Activated effector memory CD4-positive, alpha-beta T cell treated with anti-CD3 and anti-CD28 coated beads, Interleukin-2, amount 50 U/mL, for 16 hours (primary cell): ENCODE data around the gene BRD7.
A peak's percentile ranks its signal among the peaks of the same experiment; 100 is the strongest.

ENCODE experiments used
- DNase-seq: peaks from one replicate; pipeline ENCODE4 v3.0.0-alpha.2; 2020

BRD7 gene

GRCh38 chr16:50270510-50271147, 98.2 kb downstream of the BRD7 start:
- peak; percentile 58 for DNase-seq

GRCh38 chr16:50269769-50270509, 98.8 kb downstream of the BRD7 start:
- peak; percentile 64 for DNase-seq

GRCh38 chr16:50269061-50269705, 99.6 kb downstream of the BRD7 start:
- peak; percentile 51 for DNase-seq

- peak; percentile 62 for DNase-seq
Observed at GRCh38 chr16:50268352-50268751, 100.4 kb downstream of the BRD7 start.

GRCh38 chr16:50267651-50268050, 101.1 kb downstream of the BRD7 start:
- peak; percentile 73 for DNase-seq

GRCh38 chr16:50267151-50267631, 101.6 kb downstream of the BRD7 start:
- DNase-seq: peak; percentile 63

- peak; percentile 93 for DNase-seq
Observed at GRCh38 chr16:50266337-50267091, 102.3 kb downstream of the BRD7 start, which contains the start of gene ADCY7. Gene ADCY7 (plus strand): TSS chr16:50266551. CDS start chr16:50288180, 21,629 bp downstream.
